K562 (cell line): ENCODE data around the gene ZFYVE26. TPM values are rescaled to one million over a fixed set of nuclear protein-coding genes. Genes with fewer than 3 reads are reported as not detected.

Experiments
- JUNB ChIP-seq: fragments of 450-650 bp; formaldehyde crosslinking; conservative IDR thresholded peaks from 2 replicates; pipeline ENCODE4 v1.4.0; 2020; ENCODE audit warnings: mild to moderate bottlenecking
- RBFOX2 ChIP-seq: fragments of 200-400 bp; formaldehyde crosslinking; IDR thresholded peaks from 2 replicates; pipeline ENCODE4 v1.6.1; 2017; ENCODE audit warnings: low read depth, mild to moderate bottlenecking, low read length, moderate library complexity
- RBM25 ChIP-seq: fragments of 200-400 bp; formaldehyde crosslinking; IDR thresholded peaks from 2 replicates; pipeline ENCODE4 v1.6.1; 2018; ENCODE audit warnings: low read length, low read depth, moderate library complexity; ENCODE audit not compliant: severe bottlenecking
- RFX1 ChIP-seq: fragments of 450-650 bp; IDR thresholded peaks from 2 replicates; pipeline ENCODE4 v1.6.1; 2016; ENCODE audit warnings: mild to moderate bottlenecking, moderate library complexity
- SREBF1 ChIP-seq: fragments of 150-350 bp; IDR thresholded peaks from 2 replicates; pipeline ENCODE4 v1.6.1; 2014; ENCODE audit warnings: antibody characterized with exemption, low read depth, low read length, borderline replicate concordance
- TAF1 ChIP-seq: IDR thresholded peaks from 2 replicates; pipeline ENCODE4 v1.6.1; 2011; ENCODE audit warnings: mild to moderate bottlenecking, low read length, moderate library complexity; ENCODE audit not compliant: insufficient read depth, control insufficient read depth, severe bottlenecking; ENCODE audit errors: extremely low read depth
- ZBTB7A ChIP-seq: IDR thresholded peaks from 2 replicates; pipeline ENCODE4 v1.6.1; 2011; ENCODE audit warnings: low read depth, mild to moderate bottlenecking, low read length, moderate library complexity, borderline replicate concordance; ENCODE audit not compliant: control insufficient read depth
- ZC3H11A ChIP-seq: IDR thresholded peaks from 2 replicates; pipeline ENCODE4 v1.6.1; 2012; ENCODE audit warnings: low read depth, low read length, improper control_type of control experiment
- ZNF766 ChIP-seq: fragments of 200-800 bp; sonication (Bioruptor generic); conservative IDR thresholded peaks from 2 replicates; pipeline ENCODE4 v1.6.1; 2016; ENCODE audit warnings: missing genetic modification characterization, missing compliant biosample characterization
- polyA plus RNA-seq, 8 experiments: library from polyadenylated mRNA; depleted of rRNA in 4 of 8; stranded (reverse) in 5 of 8; unstranded in 3 of 8; fragments of >200 nt; fragmentation: Nextera tagmentation in 2 of 8; fragmentation: Illumina TruSeq in 1 of 8; extraction: Ambion mirVana in 2 of 8; extraction: Trizol in 1 of 8; gene quantifications; 2 replicates each; pipeline versions ENCODE4 v1.2.1 to v1.2.3, GENCODE V29; 2011 to 2014; ENCODE audit warnings: inconsistent platforms in 1 of 8, missing spikeins in 1 of 8
- total RNA-seq, 7 experiments: library from RNA; depleted of rRNA in 6 of 7; stranded (reverse); fragments of >200 nt in 6 of 7; fragmentation: Illumina TruSeq in 2 of 7; extraction: Trizol in 2 of 7; gene quantifications; 2 replicates each; pipeline versions ENCODE4 v1.2.1 to v1.2.3, GENCODE V29; 2011 to 2021; ENCODE audit warnings: low replicate concordance in 1 of 7
- TF ChIP-seq, protein P1 (sequence below): sonication (generic); formaldehyde crosslinking; IDR thresholded peaks from 2 replicates; pipeline ENCODE4 v1.4.0; 2020; ENCODE audit warnings: mild to moderate bottlenecking, missing genetic modification reagents
- TF ChIP-seq, protein P2 (sequence below), 2 experiments: fragments of 450-650 bp; IDR thresholded peaks; 2 replicates each; pipeline ENCODE4 v1.6.1; 2016; ENCODE audit warnings: mild to moderate bottlenecking in 2 of 2, borderline replicate concordance in 1 of 2, low read depth in 1 of 2, moderate library complexity in 1 of 2
- TF ChIP-seq, protein P3 (sequence below), 2 experiments: fragments of 250-450 bp in 1 of 2; fragments of 450-650 bp in 1 of 2; sonication (Bioruptor Pico) in 1 of 2; IDR thresholded peaks; 2 replicates each; pipeline versions ENCODE4 v1.6.1 to v1.8.0; 2016 to 2021; ENCODE audit warnings: mild to moderate bottlenecking in 2 of 2, moderate library complexity in 2 of 2, missing compliant biosample characterization in 1 of 2, missing genetic modification characterization in 1 of 2
- TF ChIP-seq, protein P4 (sequence below): fragments of 250-450 bp; sonication (Bioruptor Pico); IDR thresholded peaks from 2 replicates; pipeline ENCODE4 v1.4.0; 2020; ENCODE audit warnings: mild to moderate bottlenecking

Gene ZFYVE26
- total and polyA plus RNA-seq, 9 of the 15 experiments (the other 6 are each of a cell fraction or from before 2014, with no cell fraction given), result 0.32 to 9.1 (median 5.9) TPM

DNA sequence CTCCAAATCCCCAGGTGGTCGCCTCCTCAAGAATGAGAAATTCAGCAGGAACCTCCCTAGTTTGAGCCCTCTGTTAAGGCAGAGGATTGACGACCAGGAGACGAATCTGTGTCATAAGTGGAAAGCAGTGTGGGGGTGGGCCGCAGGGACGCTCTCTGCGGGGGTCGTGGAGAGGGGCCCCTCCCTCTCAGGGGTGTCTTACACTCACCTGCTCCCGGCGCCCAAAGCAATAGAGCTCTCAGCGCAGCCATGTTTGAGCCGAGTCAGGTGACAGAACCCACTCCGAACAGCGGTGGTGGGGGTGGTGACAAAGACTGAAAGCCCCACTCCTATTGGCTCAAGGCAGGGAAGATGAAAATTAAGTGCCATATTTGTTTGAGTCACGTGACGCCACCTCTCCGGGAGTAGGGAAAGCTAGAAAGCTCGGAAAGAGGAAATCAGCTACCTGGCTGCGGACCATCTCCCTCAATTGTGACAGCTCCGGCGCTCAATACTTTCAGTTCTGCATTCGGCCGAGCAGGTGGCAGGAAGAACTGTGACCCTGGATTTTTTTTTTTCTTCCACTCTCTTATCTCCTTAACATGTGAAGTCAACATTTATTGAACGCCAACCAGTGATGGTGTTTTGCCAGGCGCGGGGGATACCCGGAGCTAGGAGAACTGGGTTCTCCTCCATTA lies at the start of gene ZFYVE26 (continued):
- TF ChIP-seq, protein P1, sequence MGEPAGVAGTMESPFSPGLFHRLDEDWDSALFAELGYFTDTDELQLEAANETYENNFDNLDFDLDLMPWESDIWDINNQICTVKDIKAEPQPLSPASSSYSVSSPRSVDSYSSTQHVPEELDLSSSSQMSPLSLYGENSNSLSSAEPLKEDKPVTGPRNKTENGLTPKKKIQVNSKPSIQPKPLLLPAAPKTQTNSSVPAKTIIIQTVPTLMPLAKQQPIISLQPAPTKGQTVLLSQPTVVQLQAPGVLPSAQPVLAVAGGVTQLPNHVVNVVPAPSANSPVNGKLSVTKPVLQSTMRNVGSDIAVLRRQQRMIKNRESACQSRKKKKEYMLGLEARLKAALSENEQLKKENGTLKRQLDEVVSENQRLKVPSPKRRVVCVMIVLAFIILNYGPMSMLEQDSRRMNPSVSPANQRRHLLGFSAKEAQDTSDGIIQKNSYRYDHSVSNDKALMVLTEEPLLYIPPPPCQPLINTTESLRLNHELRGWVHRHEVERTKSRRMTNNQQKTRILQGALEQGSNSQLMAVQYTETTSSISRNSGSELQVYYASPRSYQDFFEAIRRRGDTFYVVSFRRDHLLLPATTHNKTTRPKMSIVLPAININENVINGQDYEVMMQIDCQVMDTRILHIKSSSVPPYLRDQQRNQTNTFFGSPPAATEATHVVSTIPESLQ (CRISPR knock-in tag), result no peak
- TF ChIP-seq RBFOX2 (peak; percentile 71), RFX1 (no peak), TAF1 (peak; percentile 67), ZC3H11A (no peak), JUNB (no peak), ZBTB7A (no peak), RBM25 (peak; percentile 11), ZNF766 (CRISPR knock-in tag) (no peak), SREBF1 (no peak)
- TF ChIP-seq, protein P2, sequence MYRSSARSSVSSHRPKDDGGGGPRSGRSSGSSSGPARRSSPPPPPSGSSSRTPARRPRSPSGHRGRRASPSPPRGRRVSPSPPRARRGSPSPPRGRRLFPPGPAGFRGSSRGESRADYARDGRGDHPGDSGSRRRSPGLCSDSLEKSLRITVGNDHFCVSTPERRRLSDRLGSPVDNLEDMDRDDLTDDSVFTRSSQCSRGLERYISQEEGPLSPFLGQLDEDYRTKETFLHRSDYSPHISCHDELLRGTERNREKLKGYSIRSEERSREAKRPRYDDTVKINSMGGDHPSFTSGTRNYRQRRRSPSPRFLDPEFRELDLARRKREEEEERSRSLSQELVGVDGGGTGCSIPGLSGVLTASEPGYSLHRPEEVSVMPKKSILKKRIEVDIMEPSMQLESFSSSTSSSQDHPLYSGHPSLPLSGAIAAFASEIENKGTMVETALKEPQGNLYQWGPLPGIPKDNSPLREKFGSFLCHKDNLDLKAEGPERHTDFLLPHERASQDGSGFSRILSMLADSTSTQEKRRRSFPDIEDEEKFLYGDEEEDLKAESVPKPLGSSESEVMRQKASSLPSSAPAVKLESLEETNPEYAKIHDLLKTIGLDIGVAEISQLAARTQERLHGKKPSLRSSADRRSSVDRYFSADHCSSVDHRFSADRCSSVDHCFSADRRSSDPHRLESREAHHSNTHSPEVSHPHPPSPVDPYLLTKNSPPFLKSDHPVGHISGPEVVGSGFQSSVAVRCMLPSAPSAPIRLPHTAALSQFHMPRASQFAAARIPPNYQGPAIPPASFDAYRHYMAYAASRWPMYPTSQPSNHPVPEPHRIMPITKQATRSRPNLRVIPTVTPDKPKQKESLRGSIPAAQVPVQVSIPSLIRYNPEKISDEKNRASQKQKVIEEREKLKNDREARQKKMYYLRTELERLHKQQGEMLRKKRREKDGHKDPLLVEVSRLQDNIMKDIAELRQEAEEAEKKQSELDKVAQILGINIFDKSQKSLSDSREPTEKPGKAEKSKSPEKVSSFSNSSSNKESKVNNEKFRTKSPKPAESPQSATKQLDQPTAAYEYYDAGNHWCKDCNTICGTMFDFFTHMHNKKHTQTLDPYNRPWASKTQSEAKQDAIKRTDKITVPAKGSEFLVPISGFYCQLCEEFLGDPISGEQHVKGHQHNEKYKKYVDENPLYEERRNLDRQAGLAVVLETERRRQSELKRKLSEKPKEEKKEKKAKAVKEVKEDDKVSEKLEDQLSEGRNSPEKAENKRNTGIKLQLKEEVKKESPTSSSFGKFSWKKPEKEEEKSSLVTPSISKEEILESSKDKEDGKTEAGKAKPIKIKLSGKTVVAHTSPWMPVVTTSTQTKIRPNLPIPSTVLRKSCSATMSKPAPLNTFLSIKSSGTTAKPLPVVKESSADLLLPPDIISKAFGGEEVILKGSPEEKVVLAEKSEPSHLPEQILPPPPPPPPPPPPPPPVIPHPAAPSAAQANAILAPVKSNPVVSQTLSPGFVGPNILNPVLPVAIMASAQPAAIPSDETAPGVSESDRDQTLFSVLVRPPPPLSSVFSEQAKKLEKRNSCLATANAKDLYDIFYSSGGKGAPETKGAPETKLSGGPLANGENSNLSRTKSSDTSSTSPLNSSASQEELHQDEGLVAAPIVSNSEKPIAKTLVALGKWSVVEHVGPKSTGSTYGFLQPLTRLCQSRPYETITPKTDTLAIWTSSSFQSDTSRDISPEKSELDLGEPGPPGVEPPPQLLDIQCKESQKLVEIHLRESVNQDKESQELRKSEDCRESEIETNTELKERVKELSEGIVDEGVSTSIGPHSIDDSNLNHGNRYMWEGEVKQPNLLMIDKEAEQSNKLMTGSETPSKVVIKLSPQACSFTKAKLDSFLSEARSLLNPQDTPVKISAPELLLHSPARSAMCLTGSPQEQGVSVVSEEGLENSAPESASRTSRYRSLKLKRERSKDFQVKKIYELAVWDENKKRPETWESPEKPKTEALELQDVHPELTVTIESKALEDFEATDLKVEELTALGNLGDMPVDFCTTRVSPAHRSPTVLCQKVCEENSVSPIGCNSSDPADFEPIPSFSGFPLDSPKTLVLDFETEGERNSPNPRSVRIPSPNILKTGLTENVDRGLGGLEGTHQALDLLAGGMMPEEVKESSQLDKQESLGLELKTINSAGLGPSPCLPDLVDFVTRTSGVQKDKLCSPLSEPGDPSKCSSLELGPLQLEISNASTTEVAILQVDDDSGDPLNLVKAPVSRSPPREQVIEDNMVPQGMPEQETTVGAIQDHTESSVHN (IDR thresholded peaks at IDR 0.05; ENCODE audit: borderline replicate concordance in 1 of 2, low read depth in 1 of 2), result no peak
- TF ChIP-seq, protein P3, sequence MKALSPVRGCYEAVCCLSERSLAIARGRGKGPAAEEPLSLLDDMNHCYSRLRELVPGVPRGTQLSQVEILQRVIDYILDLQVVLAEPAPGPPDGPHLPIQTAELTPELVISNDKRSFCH (CRISPR knock-in tag; IDR thresholded peaks at IDR 0.05), result no peak
- TF ChIP-seq, protein P3 (tag; IDR thresholded peaks at IDR 0.05), result 0 out of 2 replicates have a peak, but pooled peaks have one; percentile 38
- TF ChIP-seq, protein P4, sequence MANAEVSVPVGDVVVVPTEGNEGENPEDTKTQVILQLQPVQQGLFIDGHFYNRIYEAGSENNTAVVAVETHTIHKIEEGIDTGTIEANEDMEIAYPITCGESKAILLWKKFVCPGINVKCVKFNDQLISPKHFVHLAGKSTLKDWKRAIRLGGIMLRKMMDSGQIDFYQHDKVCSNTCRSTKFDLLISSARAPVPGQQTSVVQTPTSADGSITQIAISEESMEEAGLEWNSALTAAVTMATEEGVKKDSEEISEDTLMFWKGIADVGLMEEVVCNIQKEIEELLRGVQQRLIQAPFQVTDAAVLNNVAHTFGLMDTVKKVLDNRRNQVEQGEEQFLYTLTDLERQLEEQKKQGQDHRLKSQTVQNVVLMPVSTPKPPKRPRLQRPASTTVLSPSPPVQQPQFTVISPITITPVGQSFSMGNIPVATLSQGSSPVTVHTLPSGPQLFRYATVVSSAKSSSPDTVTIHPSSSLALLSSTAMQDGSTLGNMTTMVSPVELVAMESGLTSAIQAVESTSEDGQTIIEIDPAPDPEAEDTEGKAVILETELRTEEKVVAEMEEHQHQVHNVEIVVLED (CRISPR knock-in tag), result 0 out of 2 replicates have a peak, but pooled peaks have one; percentile 12
